ENCODE measurements around the gene CD37.

- TF ChIP-seq GATA2 (IDR thresholded peaks at IDR 0.05; ENCODE audit: low read depth, low read length) (no peak), GATA3 (IDR thresholded peaks at IDR 0.05; ENCODE audit: low read depth, low read length) (no peak)
Measured at GRCh38 chr19:49344505-49345423, 9.6 kb downstream of the CD37 start.

Measured in SH-SY5Y (cell line).